Hematopoietic multipotent progenitor cell treated with erythropoietin and hydrocortisone succinate and interleukin-3 and kit ligand, for 6 days (in vitro differentiated cells): ENCODE measurements around the gene FAM180A.
"Not testable (repeated sequence)": the region's sequence is repeated elsewhere in the genome, so short reads cannot be mapped to it uniquely, and the experiment has no call there.

ENCODE experiments used
- DNase-seq: peaks from one replicate; pipeline ENCODE4 v3.0.0-alpha.2; 2015

Gene FAM180A

GRCh38 chr7:135748770-135749169 lies at the start of gene FAM180A:
FAM180A (minus strand) TSS chr7:135748813; CDS start chr7:135748580, 233 bp downstream.
- no peak for DNase-seq

GRCh38 chr7:135798095-135798494 lies 49.5 kb upstream of the FAM180A start:
- DNase-seq: no peak

- DNase-seq: no peak
These were observed 47.4 kb upstream of the FAM180A start for GRCh38 chr7:135795846-135796570.

- no peak for DNase-seq
These were observed 45.2 kb upstream of the FAM180A start for GRCh38 chr7:135793841-135794240.

- no peak for DNase-seq
These were observed 44.3 kb upstream of the FAM180A start for GRCh38 chr7:135792866-135793265.

- DNase-seq: peak; percentile 27
These were observed 43.7 kb upstream of the FAM180A start for GRCh38 chr7:135792363-135792668.

- DNase-seq: no peak
These were observed 43.1 kb upstream of the FAM180A start for GRCh38 chr7:135791543-135792362.

- DNase-seq: no peak
These were observed 41.9 kb upstream of the FAM180A start for GRCh38 chr7:135790371-135790977.

GRCh38 chr7:135789956-135790355 lies 41.3 kb upstream of the FAM180A start:
- DNase-seq: no peak

GRCh38 chr7:135789431-135789830 lies 40.8 kb upstream of the FAM180A start:
- no peak for DNase-seq

- no peak for DNase-seq
These were observed 38.3 kb upstream of the FAM180A start for GRCh38 chr7:135786911-135787310.

- DNase-seq: no peak
These were observed 36.5 kb upstream of the FAM180A start for GRCh38 chr7:135785065-135785464.

- no peak for DNase-seq
These were observed 35.4 kb upstream of the FAM180A start for GRCh38 chr7:135784013-135784412.

- no peak for DNase-seq
These were observed 34.2 kb upstream of the FAM180A start for GRCh38 chr7:135782801-135783200.

GRCh38 chr7:135782377-135782776 lies 33.8 kb upstream of the FAM180A start:
- no peak for DNase-seq

- no peak for DNase-seq
These were observed 29.2 kb upstream of the FAM180A start for GRCh38 chr7:135777626-135778398.

GRCh38 chr7:135775915-135776314 lies 27.3 kb upstream of the FAM180A start:
- not testable (repeated sequence) for DNase-seq

GRCh38 chr7:135775230-135775629 lies 26.6 kb upstream of the FAM180A start:
- DNase-seq: no peak

- no peak for DNase-seq
These were observed 25.7 kb upstream of the FAM180A start for GRCh38 chr7:135774284-135774683.

GRCh38 chr7:135773464-135773863 lies 24.9 kb upstream of the FAM180A start:
- no peak for DNase-seq

GRCh38 chr7:135772639-135773222 lies 24.1 kb upstream of the FAM180A start:
- DNase-seq: no peak

- DNase-seq: no peak
These were observed 23.5 kb upstream of the FAM180A start for GRCh38 chr7:135771961-135772638.
